WTC11 (cell line): ENCODE results near the gene LRCH4. TPM values are rescaled to one million over a fixed set of nuclear protein-coding genes. Genes with fewer than 3 reads are reported as not detected.

Experiments
- ATAC-seq: fragments of 200-7000 bp; cut with Tn5 transposase; 2 replicates; pipeline ENCODE4 v1.10.0; 2021; ENCODE audit warnings: mild to moderate bottlenecking, moderate library complexity
- CTCF ChIA-PET: fragments of 300-600 bp; sonication (Branson Sonifier 250); formaldehyde crosslinking; loops from one replicate; lab custom pipeline; 2021; ENCODE audit warnings: antibody characterized with exemption; lab: Charles Lee
- POLR2A ChIA-PET: fragments of 350-600 bp; sonication (Branson Sonifier 250); formaldehyde crosslinking; loops from one replicate; lab custom pipeline; 2021; ENCODE audit warnings: antibody characterized with exemption; lab: Charles Lee
- DNase-seq: peaks from one replicate; pipeline ENCODE4 v3.0.0; 2021; ENCODE audit warnings: low spot score
- H3K27ac Mint-ChIP-seq: 2 replicates; pipeline ENCODE4 v1.8.0; 2021; ENCODE audit warnings: mixed read lengths
- H3K27me3 Mint-ChIP-seq: 2 replicates; pipeline ENCODE4 v1.8.0; 2021; ENCODE audit warnings: low read depth, mild to moderate bottlenecking, moderate library complexity, mixed read lengths
- H3K36me3 Mint-ChIP-seq: 2 replicates; pipeline ENCODE4 v1.8.0; 2021; ENCODE audit warnings: mixed read lengths
- H3K4me1 Mint-ChIP-seq: 2 replicates; pipeline ENCODE4 v1.8.0; 2022; ENCODE audit warnings: mixed read lengths
- H3K4me3 Mint-ChIP-seq: 2 replicates; pipeline ENCODE4 v1.8.0; 2021; ENCODE audit warnings: mild to moderate bottlenecking, moderate library complexity, mixed read lengths
- H3K9me3 Mint-ChIP-seq: 2 replicates; pipeline ENCODE4 v1.8.0; 2021; ENCODE audit warnings: mixed read lengths
- ATF1 ChIP-seq: sonication (generic); formaldehyde crosslinking; IDR thresholded peaks from 2 replicates; pipeline ENCODE4 v1.8.1; 2023; ENCODE audit warnings: mild to moderate bottlenecking, moderate library complexity, missing genetic modification reagents
- EMX1 ChIP-seq: fragments of 250-450 bp; sonication (Bioruptor Pico); IDR thresholded peaks from 2 replicates; pipeline ENCODE4 v1.8.0; 2021; ENCODE audit warnings: mild to moderate bottlenecking
- ERG ChIP-seq: fragments of 250-450 bp; sonication (Bioruptor Pico); IDR thresholded peaks from 2 replicates; pipeline ENCODE4 v1.8.0; 2021; ENCODE audit warnings: mild to moderate bottlenecking
- FOXK1 ChIP-seq: sonication (generic); formaldehyde crosslinking; IDR thresholded peaks from 2 replicates; pipeline ENCODE4 v1.8.0; 2022; ENCODE audit warnings: mild to moderate bottlenecking, moderate library complexity, missing genetic modification reagents
- NFYB ChIP-seq: sonication (generic); formaldehyde crosslinking; conservative IDR thresholded peaks from 2 replicates; pipeline ENCODE4 v1.8.0; 2022; ENCODE audit warnings: low read depth, missing genetic modification reagents
- OVOL2 ChIP-seq: fragments of 250-450 bp; sonication (Bioruptor Pico); IDR thresholded peaks from 2 replicates; pipeline ENCODE4 v1.9.0; 2021; ENCODE audit warnings: mild to moderate bottlenecking, borderline replicate concordance
- RELA ChIP-seq: sonication (generic); formaldehyde crosslinking; IDR thresholded peaks from 2 replicates; pipeline ENCODE4 v1.8.1; 2022; ENCODE audit warnings: missing genetic modification reagents, mild to moderate bottlenecking, borderline replicate concordance
- SP1 ChIP-seq: sonication (generic); formaldehyde crosslinking; conservative IDR thresholded peaks from 2 replicates; pipeline ENCODE4 v1.8.1; 2022; ENCODE audit warnings: missing genetic modification reagents
- TP53 ChIP-seq: sonication (generic); formaldehyde crosslinking; IDR thresholded peaks from 2 replicates; pipeline ENCODE4 v1.8.1; 2023; ENCODE audit warnings: mild to moderate bottlenecking, missing genetic modification reagents
- USF2 ChIP-seq: sonication (generic); formaldehyde crosslinking; IDR thresholded peaks from 2 replicates; pipeline ENCODE4 v1.8.1; 2023; ENCODE audit warnings: mild to moderate bottlenecking, missing genetic modification reagents, moderate library complexity
- ZNF423 ChIP-seq: fragments of 250-450 bp; sonication (Bioruptor Pico); IDR thresholded peaks from 2 replicates; pipeline ENCODE4 v2.1.2; 2022; ENCODE audit warnings: mild to moderate bottlenecking, moderate library complexity
- total RNA-seq: library from RNA; stranded (reverse); gene quantifications from 3 replicates; pipeline ENCODE4 v1.2.3, GENCODE V29; 2021
- TF ChIP-seq, protein P1 (sequence below): sonication (generic); formaldehyde crosslinking; IDR thresholded peaks from 2 replicates; pipeline ENCODE4 v1.8.1; 2023; ENCODE audit warnings: mild to moderate bottlenecking, missing genetic modification reagents
- TF ChIP-seq, protein P2 (sequence below): sonication (generic); formaldehyde crosslinking; IDR thresholded peaks from 2 replicates; pipeline ENCODE4 v1.8.1; 2022; ENCODE audit warnings: mild to moderate bottlenecking, moderate library complexity, missing genetic modification reagents

The LRCH4 gene
- total RNA-seq, 1 experiment from 2014 or later: 56.7 TPM

DNA sequence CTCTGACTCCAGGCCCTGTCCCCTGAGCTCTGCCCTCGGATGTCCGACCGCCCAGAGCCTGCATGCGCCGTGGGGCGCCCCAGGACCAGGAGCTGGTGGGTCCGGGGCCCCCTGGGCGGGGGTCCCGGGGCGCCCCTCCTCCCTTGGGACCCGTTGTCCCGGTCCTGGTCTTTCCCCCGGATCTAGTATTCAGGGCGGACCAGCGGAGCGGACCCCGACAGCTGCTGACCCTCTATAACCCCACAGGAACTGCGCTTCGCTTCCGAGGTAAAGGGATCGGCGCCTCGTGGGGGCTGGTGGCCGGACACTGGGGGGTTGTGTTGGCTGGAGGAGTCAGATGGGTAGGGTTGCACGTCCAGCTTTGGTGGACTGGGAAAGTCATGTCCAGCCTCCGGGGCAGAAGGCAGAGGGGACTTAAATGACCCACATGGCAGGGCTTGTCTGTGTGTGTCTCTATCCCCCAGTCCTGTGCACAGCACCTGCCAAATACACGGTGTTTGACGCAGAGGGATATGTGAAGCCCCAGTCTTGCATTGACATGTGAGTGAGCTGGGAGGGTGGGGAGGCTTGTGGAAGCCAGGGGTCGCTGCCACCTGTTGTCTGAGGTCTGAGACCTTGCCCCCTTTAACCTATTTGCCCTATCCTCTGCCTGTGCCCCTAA lies 26.9 kb upstream of the LRCH4 start:
- POLR2A ChIA-PET: interaction anchor here (0.6 to 2.1 kb wide), 17 partner anchors 9 to 277 kb away, joined by 3 to 22 read pairs (median 5); partner anchors contain the start of genes FBXO24, GNB2, LRCH4 and PCOLCE
- Mint-ChIP-seq H3K4me3 (peak overlapping the region; percentile 94), H3K4me1 (peaks cover 5% of the 10 kb centered on the region; the same call in 1 of the 2 replicates), H3K36me3 (peaks cover 4% of the 10 kb centered on the region), H3K9me3 (no peaks in the 10 kb centered on the region), H3K27ac (no peak overlapping the region), H3K27me3 (no peaks in the 10 kb centered on the region; the same call in 1 of the 2 replicates)
- peak; percentile 0; the same call in 1 of the 2 replicates for ATAC-seq
- TF ChIP-seq ERG (CRISPR knock-in tag) (no peak), ZNF423 (CRISPR knock-in tag) (peak; percentile 61; the same call in 1 of the 2 replicates), RELA (CRISPR knock-in tag) (0 out of 2 replicates have a peak, but pooled peaks have one; percentile 30)
- CTCF ChIA-PET: interaction anchor here (0.6 to 3.8 kb wide), 50 partner anchors 8 to 239 kb away, joined by 3 to 37 read pairs (median 5); partner anchors contain the start of genes ACTL6B, AGFG2, FBXO24 and GIGYF1
- DNase-seq: peak; percentile 46

DNA sequence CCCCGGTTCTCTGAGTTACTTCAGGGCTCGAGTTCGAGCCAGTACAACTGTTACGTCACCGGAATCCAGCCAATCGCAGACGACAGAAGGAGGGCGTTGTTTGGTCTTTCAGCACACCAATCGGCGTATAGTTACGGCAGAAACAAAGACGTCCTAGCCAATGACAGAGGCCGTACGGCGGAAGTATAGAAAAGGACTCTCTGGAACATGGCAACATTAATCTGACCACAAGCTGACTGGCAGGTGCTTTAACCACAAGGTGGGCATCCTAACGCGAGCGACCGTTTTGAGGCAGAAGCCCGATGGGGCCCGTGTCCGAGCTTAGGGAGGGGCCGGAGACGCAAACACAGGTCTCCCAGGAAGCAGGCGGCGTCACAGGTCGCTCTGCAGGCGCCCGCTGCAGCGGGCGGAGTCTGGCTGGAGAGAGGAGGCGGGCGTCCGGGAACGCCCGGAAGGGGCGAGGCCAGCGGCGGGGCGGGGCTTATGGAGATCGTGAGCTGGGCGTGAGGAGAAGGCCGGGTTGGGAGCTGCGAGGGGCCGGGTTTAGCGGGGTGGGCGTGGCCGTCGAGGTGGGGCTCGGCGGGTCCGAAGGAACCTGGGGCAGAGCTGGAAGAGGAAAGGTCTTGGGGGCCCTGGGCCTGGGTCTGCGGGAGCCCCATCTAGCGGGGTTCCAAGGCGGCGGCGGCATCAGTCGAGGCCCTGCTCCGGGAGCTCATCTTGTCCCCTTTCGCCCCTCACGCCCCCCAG lies 26.2 kb upstream of the LRCH4 start, which contains the start of gene MOSPD3:
Gene MOSPD3, plus strand, starts transcription at position 558 of the 747 bp plus-strand sequence. CDS start 252 bp downstream, outside the sequence.
- H3K36me3 Mint-ChIP-seq: peaks cover 10% of the 10 kb centered on the region

DNA sequence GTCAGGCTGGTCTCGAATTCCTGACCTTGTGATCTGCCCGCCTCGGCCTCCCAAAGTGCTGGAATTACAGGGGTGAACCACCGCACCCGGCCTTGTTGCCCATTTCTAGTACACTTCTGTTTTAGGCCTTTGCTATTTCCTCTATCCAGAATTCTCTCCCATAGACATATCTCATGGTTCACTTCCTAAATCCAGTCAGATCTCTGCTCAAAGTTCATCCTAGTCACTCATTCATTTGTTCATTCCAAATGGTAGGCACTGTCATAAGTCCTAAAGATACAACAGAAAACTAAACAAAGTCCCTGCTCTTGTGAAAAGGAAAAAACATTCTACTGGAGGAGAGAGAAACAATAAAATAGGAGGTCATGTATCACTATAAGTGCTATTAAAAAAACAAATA lies 24.0 kb upstream of the LRCH4 start:
- Mint-ChIP-seq H3K4me3 (no peak overlapping the region), H3K4me1 (peaks cover 17% of the 10 kb centered on the region), H3K27me3 (peaks cover 13% of the 10 kb centered on the region), H3K27ac (peak overlapping the region; percentile 7; the same call in 1 of the 2 replicates), H3K9me3 (no peaks in the 10 kb centered on the region)
- no peak for DNase-seq
- CTCF ChIA-PET: interaction anchor here (0.7 to 3.8 kb wide), 3 partner anchors 22 to 81 kb away, joined by 4 to 35 read pairs (median 4); no protein-coding TSS in a partner anchor
- no peak for TF ChIP-seq ZNF423 (CRISPR knock-in tag)
- TF ChIP-seq OVOL2 (CRISPR knock-in tag): no peak
- no peak for TF ChIP-seq FOXK1
- TF ChIP-seq TP53: no peak
- TF ChIP-seq ATF1 (CRISPR knock-in tag): no peak
- TF ChIP-seq USF2 (CRISPR knock-in tag): no peak
- TF ChIP-seq, all 79 proteins: peak for 0
- no peak for ATAC-seq
- POLR2A ChIA-PET: no interaction called here
- peaks cover 12% of the 10 kb centered on the region for H3K36me3 Mint-ChIP-seq

More for the DNA sequence above, 26.2 kb upstream of the LRCH4 start, which contains the start of gene MOSPD3:
- H3K27ac Mint-ChIP-seq: peak within 1 kb of the TSS; percentile 100
- H3K9me3 Mint-ChIP-seq: no peaks in the 10 kb centered on the region
- H3K27me3 Mint-ChIP-seq: no peaks in the 10 kb centered on the region; the same call in 1 of the 2 replicates
- POLR2A ChIA-PET: interaction anchor here (0.5 to 2.1 kb wide), 18 partner anchors 9 to 277 kb away, joined by 3 to 22 read pairs (median 5); partner anchors contain the start of genes FBXO24, GNB2, LRCH4 and PCOLCE
- CTCF ChIA-PET: interaction anchor here (0.6 to 3.8 kb wide), 44 partner anchors 9 to 240 kb away, joined by 3 to 37 read pairs (median 5); partner anchors contain the start of genes ACTL6B, AGFG2, FBXO24 and GIGYF1
- DNase-seq (peak; percentile 99), ATAC-seq (peak; percentile 93)
- H3K4me1 Mint-ChIP-seq: peaks cover 6% of the 10 kb centered on the region; the same call in 1 of the 2 replicates
- TF ChIP-seq FOXK1 (peak; percentile 76), OVOL2 (CRISPR knock-in tag) (0 out of 2 replicates have a peak, but pooled peaks have one; percentile 62), SP1 (0 out of 2 replicates have a peak, but pooled peaks have one; percentile 31), NFYB (CRISPR knock-in tag) (peak; percentile 85), EMX1 (CRISPR knock-in tag) (no peak)
- TF ChIP-seq, protein P1, sequence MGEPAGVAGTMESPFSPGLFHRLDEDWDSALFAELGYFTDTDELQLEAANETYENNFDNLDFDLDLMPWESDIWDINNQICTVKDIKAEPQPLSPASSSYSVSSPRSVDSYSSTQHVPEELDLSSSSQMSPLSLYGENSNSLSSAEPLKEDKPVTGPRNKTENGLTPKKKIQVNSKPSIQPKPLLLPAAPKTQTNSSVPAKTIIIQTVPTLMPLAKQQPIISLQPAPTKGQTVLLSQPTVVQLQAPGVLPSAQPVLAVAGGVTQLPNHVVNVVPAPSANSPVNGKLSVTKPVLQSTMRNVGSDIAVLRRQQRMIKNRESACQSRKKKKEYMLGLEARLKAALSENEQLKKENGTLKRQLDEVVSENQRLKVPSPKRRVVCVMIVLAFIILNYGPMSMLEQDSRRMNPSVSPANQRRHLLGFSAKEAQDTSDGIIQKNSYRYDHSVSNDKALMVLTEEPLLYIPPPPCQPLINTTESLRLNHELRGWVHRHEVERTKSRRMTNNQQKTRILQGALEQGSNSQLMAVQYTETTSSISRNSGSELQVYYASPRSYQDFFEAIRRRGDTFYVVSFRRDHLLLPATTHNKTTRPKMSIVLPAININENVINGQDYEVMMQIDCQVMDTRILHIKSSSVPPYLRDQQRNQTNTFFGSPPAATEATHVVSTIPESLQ (CRISPR knock-in tag): no peak
- TF ChIP-seq, protein P2, sequence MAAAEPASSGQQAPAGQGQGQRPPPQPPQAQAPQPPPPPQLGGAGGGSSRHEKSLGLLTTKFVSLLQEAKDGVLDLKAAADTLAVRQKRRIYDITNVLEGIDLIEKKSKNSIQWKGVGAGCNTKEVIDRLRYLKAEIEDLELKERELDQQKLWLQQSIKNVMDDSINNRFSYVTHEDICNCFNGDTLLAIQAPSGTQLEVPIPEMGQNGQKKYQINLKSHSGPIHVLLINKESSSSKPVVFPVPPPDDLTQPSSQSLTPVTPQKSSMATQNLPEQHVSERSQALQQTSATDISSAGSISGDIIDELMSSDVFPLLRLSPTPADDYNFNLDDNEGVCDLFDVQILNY (CRISPR knock-in tag): 0 out of 2 replicates have a peak, but pooled peaks have one; percentile 31
- peak within 1 kb of the TSS; percentile 94 for H3K4me3 Mint-ChIP-seq
